GM19452 (cell line): ENCODE measurements around the gene PLCE1.
"Not testable (repeated sequence)": the region's sequence is repeated elsewhere in the genome, so short reads cannot be mapped to it uniquely, and the experiment has no call there.

Experiments used
- ATAC-seq: cut with Tn5 transposase; IDR thresholded peaks from one replicate; pipeline ENCODE4 v1.9.1; 2021; ENCODE audit not compliant: unreplicated experiment

The PLCE1 gene

DNA sequence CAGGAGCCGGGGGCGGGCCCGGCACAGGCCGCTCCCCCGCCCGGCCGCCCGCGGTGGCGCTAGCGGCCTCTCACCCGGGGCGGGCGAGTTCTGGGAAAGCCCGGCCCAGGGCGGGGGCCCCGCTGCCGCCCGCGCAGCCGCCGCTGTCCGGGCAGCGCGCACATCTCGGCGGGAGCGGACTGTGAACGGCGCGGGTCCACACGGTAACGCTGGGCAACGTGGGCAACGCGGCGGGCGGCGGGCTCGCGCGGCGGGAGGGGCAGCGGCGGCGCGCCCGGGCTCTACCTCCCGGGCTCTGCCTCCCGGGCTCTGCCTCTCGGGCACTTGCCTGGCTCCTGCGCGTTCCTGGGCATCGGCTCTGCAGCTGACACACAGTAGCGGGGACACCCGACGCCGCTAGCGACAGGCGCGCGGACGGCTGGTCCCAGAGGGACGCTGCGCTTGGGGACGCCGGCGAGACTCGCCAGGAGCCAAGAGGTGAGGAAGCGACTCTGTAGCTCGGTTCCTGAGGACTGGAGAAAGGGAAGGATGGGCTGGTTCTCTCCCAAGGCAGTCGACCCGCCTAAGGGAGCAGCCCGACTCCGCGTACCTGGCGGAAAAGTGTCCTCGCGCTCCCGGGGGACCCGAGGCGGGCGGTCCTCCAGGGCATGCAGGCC, at the start of gene PLCE1:
Gene PLCE1 (plus strand): TSS at position 150 of the 656 bp plus-strand sequence. CDS start 37,116 bp downstream, outside the sequence.
- peak; percentile 56 for ATAC-seq

DNA sequence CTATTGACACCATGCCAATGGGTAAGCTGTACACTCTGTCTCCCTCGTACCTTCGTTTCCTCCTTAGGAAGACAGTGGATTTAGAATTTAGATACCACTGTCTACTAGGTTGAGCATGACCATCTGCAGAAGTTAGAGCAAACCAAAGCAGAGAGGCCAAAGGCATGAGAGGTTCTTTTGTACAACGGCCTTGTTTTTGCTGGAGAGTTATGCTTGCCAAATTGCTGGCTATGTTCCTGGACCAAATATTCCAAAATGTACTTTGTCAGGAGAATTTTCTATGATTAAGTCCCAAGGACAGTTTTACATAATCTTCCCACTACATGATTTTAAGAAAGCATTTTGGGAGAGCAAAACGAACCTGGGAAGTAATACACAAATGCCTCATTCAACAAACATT, 47.9 kb upstream of the PLCE1 start:
- no peak for ATAC-seq

DNA sequence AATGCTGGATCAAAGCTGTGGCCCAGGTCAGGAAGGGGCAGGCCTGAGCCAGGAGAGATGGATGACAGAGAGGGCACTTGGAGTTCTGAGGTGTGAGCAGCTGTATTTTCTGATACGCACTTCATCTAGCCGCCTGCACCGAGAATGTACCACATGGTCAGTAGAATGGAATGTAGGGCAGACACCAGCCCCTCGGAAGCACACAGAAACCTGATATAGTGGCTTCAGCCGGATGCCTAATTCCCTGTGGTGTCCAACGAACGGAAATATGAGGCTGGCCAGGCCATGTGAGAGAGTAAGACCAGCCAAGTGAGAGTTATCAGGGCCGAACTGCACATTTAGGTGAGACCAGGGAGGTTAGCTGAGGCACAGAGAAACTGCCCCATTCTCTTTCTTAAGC, 46.7 kb upstream of the PLCE1 start:
- no peak for ATAC-seq

DNA sequence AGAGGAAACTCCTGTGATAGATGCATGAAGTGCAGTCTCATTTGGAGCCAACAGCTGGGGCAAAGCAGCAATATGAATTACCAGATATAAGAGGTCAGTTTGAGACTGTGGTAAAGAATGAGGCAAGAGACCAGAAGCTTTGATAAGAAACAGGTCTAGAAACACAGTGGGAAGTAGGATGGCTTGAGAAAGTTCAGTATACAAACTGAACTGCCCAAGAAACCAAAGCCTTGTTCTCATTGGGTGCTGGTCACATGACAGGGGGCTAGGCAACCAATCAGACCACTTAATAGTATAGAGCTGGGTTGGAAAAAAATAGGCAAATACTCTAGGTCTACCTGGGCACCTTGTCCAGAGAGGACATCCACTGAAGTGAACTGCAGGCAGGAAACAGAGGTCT, 46.2 kb upstream of the PLCE1 start:
- ATAC-seq: no peak

DNA sequence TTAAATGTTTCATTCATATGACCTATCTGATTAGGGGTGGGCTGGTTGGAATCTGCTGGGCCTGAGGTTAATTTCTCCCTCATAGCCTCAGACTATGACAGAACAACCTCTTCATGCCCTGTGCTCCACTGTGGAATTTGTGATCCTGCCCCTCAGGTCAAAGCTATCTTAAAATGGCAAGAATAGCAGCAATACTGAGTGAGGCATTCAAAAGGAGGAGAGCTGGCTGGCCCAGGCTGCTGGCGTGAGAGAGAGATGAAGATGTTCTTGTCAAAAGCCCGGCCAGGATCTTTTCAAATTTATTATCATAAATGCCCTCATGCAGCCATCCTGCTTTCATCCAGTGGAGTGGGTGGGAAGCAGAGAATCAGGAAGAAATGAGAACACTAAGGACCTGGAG, 41.8 kb upstream of the PLCE1 start:
- ATAC-seq: no peak

DNA sequence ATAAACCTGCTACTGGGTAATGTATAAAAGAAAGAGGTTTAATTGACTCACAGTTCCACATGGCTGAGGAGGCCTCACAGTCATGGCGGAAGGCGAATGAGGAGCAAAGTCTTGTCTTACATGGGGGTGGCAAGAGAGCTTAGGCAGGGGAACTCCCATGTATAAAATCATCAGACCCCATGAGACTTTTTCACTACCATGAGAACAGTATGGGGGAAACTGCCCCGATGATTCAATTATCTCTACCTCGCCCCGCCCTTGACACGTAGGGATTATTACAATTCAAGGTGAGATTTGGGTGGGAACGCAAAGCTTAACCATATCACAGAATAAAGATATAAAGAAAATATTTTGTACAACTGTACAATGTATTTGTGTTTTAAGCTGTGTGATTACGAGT, 39.4 kb upstream of the PLCE1 start:
- no peak for ATAC-seq

DNA sequence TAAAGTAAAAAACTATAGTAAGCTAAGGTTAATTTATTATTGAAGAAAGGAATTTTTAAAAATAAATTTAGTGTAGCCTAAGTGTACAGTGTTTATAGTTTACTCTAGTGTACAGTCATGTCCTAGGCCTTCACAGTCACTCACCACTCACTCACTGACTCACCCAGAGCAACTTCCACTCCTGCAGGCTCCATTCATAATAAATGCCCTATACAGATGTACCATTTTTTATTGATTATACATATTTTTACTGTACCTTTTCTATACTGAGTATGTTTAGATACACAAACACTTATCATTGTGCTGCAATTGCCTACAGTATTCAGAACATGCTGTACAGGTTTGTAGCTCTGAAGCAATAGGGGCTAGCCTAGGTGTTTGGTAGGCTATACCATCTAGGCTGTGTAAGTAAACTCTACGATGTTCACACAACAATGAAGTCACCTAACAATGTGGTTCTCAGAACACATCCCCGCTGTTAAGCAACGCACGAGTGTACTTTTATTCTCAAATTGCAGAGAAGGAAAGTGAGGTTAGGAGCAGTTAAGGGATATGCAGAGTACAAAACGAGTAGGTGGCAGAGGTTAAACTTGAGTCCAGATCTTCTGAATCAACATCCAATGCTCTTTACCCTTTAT, 38.9 kb upstream of the PLCE1 start:
- no peak for ATAC-seq

DNA sequence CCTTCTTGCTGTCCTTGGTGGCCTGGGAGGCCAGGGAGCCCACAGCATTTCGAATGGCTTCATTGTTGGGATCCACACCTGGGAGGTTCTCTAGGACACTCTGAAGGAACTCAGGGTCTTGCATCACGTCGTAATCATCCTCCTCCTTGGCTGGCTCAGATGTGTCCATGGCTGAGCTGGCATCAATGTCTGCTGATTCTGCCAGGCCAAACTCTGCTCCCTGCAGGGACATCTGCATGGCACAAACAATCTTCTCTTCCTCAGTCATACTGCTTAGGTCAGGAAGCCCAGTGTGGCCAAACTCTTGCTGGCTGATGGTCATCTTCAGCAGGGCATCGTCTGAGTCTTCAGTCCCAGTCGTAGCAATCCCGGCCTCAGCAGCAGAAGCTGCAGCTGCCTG, 34.9 kb upstream of the PLCE1 start:
- no peak for ATAC-seq

DNA sequence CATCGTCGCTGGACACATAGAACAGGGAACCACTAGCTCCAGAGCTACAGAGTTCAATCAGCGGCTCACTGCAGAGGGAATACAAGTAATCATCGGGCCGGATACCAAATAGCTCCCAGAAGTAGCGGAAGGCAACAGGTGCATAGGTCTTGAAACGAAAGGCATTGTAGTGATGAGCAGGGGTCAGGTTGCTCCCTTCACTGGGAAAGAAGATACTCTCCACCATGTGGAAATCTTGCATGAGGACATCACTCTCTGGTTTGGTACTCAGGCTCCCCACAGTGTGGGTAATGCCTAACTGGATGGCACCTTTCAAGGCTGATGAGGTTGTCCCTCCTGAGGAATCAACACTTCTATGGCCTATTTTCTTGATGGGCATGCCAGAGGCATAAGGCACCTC, 32.7 kb upstream of the PLCE1 start:
- not testable (repeated sequence) for ATAC-seq

DNA sequence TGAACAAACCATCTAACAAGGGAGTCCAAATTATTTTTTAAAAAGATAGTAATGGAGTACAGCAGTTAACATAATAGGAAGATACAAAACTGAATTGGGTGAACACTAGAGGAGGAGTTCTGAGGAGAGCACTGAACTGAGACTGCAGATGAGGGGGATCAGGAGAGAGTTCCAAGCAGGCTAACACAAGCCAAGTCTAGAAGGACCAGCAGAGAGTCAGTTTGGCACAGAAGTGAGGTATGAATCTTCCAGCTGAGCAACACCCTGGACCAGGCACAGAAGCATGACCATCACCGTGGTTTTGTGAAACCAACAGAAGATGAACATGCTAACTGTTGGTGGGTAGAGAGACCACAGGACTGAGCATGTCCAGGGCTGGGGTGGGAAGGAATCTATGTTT, 30.8 kb upstream of the PLCE1 start:
- no peak for ATAC-seq

DNA sequence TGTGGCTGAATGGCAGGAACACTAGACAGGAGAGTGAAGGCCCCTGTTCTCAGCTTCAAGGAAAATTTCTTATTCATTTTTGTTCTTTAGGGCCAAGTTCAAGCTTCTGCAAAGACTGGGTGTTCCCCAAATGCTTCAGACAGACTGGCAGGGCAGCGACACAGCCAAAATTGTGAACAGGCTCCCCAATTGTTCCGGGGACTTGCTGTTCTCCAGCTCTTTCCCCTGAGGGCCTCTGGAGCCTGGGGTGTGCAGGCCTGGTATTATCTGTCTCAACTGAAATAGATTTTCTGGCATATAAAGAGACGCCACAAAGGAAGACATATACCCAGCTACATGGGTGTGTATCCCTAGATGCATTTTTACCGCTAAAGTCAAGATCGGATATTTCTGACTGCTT, 30.3 kb upstream of the PLCE1 start:
- ATAC-seq: no peak

DNA sequence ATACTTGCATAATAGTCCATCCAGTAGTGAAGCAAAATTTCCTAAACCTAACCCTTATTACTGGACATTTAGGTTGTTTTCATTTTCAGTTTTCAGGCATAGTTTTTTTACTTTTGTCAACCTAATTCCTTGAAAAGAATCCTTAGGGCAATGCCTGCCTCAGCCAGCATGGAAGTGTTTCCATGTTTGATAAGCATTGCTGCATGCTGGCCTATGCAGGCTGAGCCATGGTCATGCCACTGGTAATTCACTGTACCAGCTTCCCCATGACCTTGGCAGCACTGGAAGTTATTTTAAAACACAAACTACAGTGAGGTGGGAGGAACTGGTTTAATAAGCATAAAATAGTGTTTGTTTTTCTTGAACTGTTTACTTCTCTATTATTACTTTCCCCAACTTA, 27.8 kb upstream of the PLCE1 start:
- no peak for ATAC-seq

DNA sequence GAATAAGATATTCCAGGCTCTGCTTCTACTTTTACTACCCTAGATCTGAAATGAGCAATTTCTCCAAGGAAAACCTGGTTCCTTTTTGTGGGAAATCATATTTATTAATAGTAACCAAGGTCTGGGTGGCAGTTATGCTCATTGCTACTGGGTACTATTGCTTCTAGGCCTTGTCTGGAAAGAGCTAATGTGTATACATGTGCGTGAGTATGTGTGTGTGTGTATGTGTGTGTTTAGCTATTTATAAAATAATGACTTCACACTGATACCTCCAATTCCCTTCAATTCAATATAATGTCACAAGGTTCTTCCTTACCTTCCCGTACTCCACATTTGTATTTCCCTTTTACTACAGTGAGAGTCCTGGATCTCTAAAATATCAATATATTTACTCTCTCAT, 26.0 kb upstream of the PLCE1 start:
- no peak for ATAC-seq

DNA sequence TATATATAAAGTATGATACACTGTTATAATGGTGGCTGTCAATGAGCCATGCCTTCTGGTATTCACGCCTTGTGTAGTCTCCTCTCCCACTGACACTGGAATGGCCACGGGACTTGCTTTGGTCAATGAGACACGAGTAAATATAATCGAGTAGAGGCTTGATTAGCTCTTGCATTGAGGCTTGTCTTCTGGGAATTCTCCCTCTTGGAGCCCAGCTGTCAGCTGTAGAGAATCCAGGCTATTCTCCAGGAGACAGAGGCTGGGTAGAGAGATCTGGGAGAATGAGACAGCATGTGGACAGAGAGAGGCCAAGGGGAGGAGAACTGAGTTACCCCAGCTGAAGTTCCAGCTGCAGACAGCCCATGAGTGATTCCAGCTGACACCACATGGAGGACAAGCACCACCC, 25.2 kb upstream of the PLCE1 start:
- ATAC-seq: no peak

DNA sequence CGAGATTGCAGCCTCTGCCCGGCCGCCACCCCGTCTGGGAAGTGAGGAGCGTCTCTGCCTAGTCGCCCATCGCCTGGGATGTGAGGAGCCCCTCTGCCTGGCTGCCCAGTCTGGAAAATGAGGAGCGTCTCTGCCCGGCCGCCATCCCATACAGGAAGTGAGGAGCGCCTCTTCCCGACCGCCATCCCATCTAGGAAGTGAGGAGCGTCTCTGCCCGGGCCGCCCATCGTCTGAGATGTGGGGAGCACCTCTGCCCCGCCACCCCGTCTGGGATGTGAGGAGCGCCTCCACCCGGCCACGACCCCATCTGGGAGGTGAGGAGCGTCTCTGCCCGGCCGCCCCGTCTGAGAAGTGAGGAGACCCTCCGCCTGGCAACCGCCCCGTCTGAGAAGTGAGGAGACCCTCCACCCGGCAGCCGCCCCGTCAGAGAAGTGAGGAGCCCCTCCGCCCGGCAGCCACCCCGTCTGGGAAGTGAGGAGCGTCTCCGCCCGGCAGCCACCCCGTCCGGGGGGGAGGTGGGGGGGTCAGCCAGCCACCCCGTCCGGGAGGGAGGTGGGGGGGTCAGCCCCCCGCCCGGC, 23.2 kb upstream of the PLCE1 start:
- not testable (repeated sequence) for ATAC-seq

DNA sequence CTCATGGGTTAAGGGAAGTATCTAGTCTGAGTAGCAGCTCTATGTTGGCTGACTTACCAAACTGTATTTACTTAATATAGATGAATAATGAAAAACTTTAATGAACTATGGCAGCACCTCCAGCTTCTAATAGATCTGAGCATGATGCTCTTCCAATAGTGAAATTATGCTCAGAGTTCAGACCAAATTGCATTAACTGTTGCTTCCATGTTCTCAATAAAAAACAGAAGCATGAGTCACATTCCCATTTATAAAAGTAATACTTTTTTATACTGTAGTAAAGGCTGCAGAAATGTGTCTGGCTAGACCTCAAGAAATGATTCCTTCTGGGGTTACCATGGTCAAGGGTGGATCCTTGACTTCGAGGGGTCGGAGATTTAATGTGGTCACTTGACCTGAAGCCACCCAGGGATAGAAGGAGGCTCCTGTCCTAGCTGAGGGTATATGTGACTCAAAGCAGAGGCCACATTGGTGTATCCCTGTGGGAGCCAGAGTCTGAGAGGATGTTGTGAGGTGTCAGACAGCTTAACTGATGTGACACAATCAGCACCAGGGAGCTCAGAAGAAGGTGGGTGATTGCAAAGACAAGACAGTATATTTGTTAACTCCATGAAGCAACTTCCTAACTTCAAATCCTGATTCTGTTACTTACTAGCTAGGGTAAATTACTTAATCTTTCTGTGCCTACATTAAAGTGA, 19.8 kb upstream of the PLCE1 start:
- no peak for ATAC-seq

DNA sequence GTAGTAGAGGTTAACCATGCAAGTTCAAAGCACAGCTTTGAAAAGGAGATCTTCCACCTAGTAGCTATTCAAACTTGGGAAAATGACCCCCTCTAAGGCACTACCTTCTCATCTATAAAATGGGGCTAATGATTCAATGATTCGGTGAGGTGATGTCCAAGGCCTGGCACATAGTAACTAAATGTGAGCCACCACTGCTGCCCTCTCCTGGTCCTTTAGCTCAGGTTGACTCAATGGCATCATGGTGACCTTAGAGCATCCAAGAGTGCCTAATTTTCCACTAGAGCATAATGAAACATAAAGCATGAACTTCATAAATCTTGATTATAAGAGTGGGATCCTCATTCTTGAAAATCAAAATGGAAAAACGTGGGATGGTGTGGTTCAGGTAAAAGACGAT, 16.3 kb upstream of the PLCE1 start:
- no peak for ATAC-seq

DNA sequence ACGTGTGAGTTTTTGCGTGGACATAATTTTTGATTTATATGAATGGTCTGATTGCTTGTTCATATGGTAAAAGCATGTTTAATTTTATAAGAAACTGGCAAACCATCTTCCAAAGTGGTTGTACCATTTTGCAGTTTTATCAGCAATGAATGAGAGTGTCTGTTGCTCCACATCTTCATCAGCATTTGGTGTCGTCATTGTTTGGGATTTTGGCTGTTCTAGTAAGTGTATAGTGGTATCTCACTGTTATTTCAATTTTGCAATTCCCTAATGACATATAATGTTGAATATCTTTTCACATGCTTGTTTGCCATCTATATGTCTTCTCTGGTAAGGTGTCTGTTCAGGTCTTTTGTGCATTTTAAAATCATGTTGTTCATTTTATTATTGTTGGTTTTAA, 13.2 kb upstream of the PLCE1 start:
- no peak for ATAC-seq

DNA sequence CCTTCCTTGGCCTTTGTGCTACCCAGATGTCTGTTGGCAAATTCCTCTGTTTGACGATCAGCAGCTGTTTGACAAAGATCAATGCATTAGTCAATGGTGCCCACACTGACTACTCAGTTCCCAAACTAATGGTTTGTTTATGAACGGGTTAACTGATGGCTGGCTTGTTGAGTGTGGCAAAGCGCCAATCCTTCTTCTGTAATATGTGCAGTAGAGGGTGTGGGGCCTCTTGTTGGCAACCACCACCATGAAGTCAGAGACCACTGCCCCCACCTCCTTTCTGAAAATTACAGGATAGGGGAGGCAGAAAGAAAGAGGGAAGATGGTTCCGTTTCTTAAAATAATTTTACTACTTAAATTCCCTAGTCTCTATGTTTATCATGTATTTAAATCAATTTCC, 2.6 kb upstream of the PLCE1 start:
- no peak for ATAC-seq

DNA sequence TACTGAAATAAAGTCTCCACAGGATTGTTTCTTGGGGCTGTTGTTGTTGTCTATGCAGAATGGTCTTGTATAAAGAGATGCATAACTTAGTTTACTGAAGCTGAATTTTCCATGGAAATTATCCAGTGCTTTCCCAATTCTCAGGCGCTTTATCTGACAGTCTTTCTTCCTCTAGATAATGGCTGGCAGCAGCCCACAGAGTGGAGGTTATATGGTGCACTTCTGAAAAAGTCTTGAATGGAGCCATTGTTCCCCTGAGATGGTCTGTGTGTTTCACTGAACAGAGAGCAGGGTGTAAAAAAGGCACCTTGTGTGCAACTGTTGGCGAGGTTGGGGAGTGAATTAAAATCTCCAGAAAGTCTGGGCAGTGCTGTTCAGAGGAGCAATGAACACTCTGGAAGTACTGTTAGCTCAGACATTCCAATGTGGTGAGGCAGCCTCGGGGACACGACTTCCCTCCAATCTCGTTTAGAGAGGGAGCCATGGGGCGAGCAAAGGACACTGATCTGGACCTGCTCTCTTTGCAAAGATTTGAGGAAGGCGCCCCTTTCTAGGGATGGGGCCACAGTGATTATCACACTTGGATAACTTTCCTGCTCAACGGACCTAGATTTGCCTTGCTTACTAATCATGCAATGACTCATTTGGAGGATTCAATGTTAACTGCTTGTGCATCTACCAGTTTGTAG, 2.0 kb upstream of the PLCE1 start:
- ATAC-seq: no peak

DNA sequence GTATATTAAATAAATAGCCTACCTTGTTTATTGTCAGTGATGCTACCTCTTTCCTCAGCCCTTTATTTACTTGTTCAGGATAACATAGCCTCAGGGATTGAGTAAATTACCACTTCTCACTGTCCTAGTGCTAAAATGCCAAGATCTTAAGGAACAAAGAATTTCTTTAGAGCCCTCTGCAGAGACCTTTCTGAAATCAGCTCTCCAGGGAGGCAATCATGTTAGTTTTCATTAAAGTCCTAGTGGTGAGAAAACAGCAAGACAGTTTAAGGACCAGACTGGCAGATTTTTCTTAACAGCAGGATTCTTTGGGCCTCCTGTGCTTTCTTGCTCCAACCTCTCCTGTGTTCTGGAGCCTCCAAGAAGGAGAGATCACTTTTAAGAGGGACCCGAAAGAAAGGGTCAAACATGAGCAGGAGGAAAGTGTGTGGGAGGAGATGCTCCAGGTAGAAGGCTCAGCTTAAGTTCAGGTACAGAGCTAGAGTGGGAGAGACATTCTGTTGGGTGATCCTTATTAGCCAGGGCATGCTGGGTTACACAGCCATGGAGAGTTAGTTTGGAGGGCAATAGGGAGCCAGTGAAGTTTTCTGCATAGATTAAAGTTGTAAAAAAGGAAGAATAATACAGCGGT, 1.2 kb upstream of the PLCE1 start:
- ATAC-seq: no peak
